ENCODE measurements around the gene C5orf34. TPM values are rescaled to one million over a fixed set of nuclear protein-coding genes. Genes with fewer than 3 reads are reported as not detected.
"Not testable (repeated sequence)": the region's sequence is repeated elsewhere in the genome, so short reads cannot be mapped to it uniquely, and the experiment has no call there.

The C5orf34 gene
- total RNA-seq, 1 donor = 1.8 TPM

- DNase-seq (ENCODE audit: insufficient read length, low spot score, missing footprints) = peak; percentile 9
- peaks cover 19% of the 10 kb centered on the region for H3K79me2 ChIP-seq (ENCODE audit: insufficient read depth, low read length)
- no peaks in the 10 kb centered on the region for H3K36me3 ChIP-seq (ENCODE audit: insufficient read depth, low read length)
- H3K27me3 ChIP-seq (ENCODE audit: insufficient read depth, low read length) = no peaks in the 10 kb centered on the region
- no peak overlapping the region for H3K4me3 ChIP-seq (ENCODE audit: insufficient read depth, low read length)
- H3K27ac ChIP-seq (ENCODE audit: low read depth, low read length) = peak overlapping the region; percentile 16
- H2AFZ ChIP-seq (ENCODE audit: low read length) = no peak overlapping the region
- H3K4me1 ChIP-seq (ENCODE audit: insufficient read depth, low read length) = peaks cover 37% of the 10 kb centered on the region
- TF ChIP-seq CTCF (IDR thresholded peaks at IDR 0.05; ENCODE audit: extremely low read depth, low read depth, low read length) = no peak
- no peaks in the 10 kb centered on the region for H4K20me1 ChIP-seq (ENCODE audit: insufficient read depth, low read length)
- no peaks in the 10 kb centered on the region for H3K9me3 ChIP-seq (ENCODE audit: low read depth, low read length)
- H3K4me2 ChIP-seq (ENCODE audit: insufficient read depth, low read length) = peak overlapping the region; percentile 14
Observed at GRCh38 chr5:43560128-43560527, 45.2 kb upstream of the C5orf34 start.

- Histone ChIP-seq H4K20me1 (ENCODE audit: insufficient read depth, low read length) (peaks cover 11% of the 10 kb centered on the region), H3K9me3 (ENCODE audit: low read depth, low read length) (no peaks in the 10 kb centered on the region), H3K79me2 (ENCODE audit: insufficient read depth, low read length) (peaks cover 51% of the 10 kb centered on the region), H3K4me1 (ENCODE audit: insufficient read depth, low read length) (peaks cover 37% of the 10 kb centered on the region), H3K4me2 (ENCODE audit: insufficient read depth, low read length) (peak within 1 kb of the TSS; percentile 94), H3K4me3 (ENCODE audit: insufficient read depth, low read length) (peak within 1 kb of the TSS; percentile 82), H2AFZ (ENCODE audit: low read length) (peak within 1 kb of the TSS; percentile 88), H3K27me3 (ENCODE audit: insufficient read depth, low read length) (no peaks in the 10 kb centered on the region), H3K27ac (ENCODE audit: low read depth, low read length) (peak within 1 kb of the TSS; percentile 72), H3K36me3 (ENCODE audit: insufficient read depth, low read length) (peaks cover 12% of the 10 kb centered on the region)
- peak; percentile 43 for TF ChIP-seq CTCF (IDR thresholded peaks at IDR 0.05; ENCODE audit: extremely low read depth, low read depth, low read length)
- DNase-seq (ENCODE audit: insufficient read length, low spot score, missing footprints) = peak; percentile 98
Observed at GRCh38 chr5:43556857-43557542, 42.1 kb upstream of the C5orf34 start, which contains the start of gene PAIP1. Gene PAIP1 (minus strand): TSS chr5:43557077. CDS start chr5:43556846, 231 bp downstream.

- H3K9me3 ChIP-seq (ENCODE audit: low read depth, low read length); DNase-seq (ENCODE audit: insufficient read length, low spot score, missing footprints); H3K27me3 ChIP-seq (ENCODE audit: insufficient read depth, low read length): not testable (repeated sequence)
- peaks cover 34% of the 10 kb centered on the region for H3K4me1 ChIP-seq (ENCODE audit: insufficient read depth, low read length)
- H3K4me3 ChIP-seq (ENCODE audit: insufficient read depth, low read length) = peak overlapping the region; percentile 82
- H3K36me3 ChIP-seq (ENCODE audit: insufficient read depth, low read length) = peaks cover 16% of the 10 kb centered on the region
- H3K27ac ChIP-seq (ENCODE audit: low read depth, low read length) = peak overlapping the region; percentile 72
- H3K4me2 ChIP-seq (ENCODE audit: insufficient read depth, low read length) = peak overlapping the region; percentile 94
- peak overlapping the region; percentile 79 for H2AFZ ChIP-seq (ENCODE audit: low read length)
- peaks cover 12% of the 10 kb centered on the region for H4K20me1 ChIP-seq (ENCODE audit: insufficient read depth, low read length)
- peaks cover 55% of the 10 kb centered on the region for H3K79me2 ChIP-seq (ENCODE audit: insufficient read depth, low read length)
Observed at GRCh38 chr5:43556607-43556856, 41.6 kb upstream of the C5orf34 start.

GRCh38 chr5:43555895-43556606 is 41.1 kb upstream of the C5orf34 start:
- no peak for TF ChIP-seq CTCF (IDR thresholded peaks at IDR 0.05; ENCODE audit: extremely low read depth, low read depth, low read length)
- H3K27me3 ChIP-seq (ENCODE audit: insufficient read depth, low read length) = no peaks in the 10 kb centered on the region
- peaks cover 16% of the 10 kb centered on the region for H3K36me3 ChIP-seq (ENCODE audit: insufficient read depth, low read length)
- no peaks in the 10 kb centered on the region for H3K9me3 ChIP-seq (ENCODE audit: low read depth, low read length)
- peaks cover 12% of the 10 kb centered on the region for H4K20me1 ChIP-seq (ENCODE audit: insufficient read depth, low read length)
- H3K79me2 ChIP-seq (ENCODE audit: insufficient read depth, low read length) = peaks cover 60% of the 10 kb centered on the region
- peak overlapping the region; percentile 79 for H2AFZ ChIP-seq (ENCODE audit: low read length)
- H3K4me3 ChIP-seq (ENCODE audit: insufficient read depth, low read length) = peak overlapping the region; percentile 82
- peaks cover 29% of the 10 kb centered on the region for H3K4me1 ChIP-seq (ENCODE audit: insufficient read depth, low read length)
- DNase-seq (ENCODE audit: insufficient read length, low spot score, missing footprints) = peak; percentile 76
- H3K27ac ChIP-seq (ENCODE audit: low read depth, low read length) = peak overlapping the region; percentile 72
- H3K4me2 ChIP-seq (ENCODE audit: insufficient read depth, low read length) = peak overlapping the region; percentile 94
